Endometrium (tissue), 2 donors: ENCODE results near the gene MRTFB.

Source experiments
- FAIRE-seq: peaks from 2 replicates; lab custom pipeline; 2012; peaks lifted over from hg19 to GRCh38; lab: Jason Lieb, UNC
- donor health status: control.
- donor health status: control.

The MRTFB gene

DNA sequence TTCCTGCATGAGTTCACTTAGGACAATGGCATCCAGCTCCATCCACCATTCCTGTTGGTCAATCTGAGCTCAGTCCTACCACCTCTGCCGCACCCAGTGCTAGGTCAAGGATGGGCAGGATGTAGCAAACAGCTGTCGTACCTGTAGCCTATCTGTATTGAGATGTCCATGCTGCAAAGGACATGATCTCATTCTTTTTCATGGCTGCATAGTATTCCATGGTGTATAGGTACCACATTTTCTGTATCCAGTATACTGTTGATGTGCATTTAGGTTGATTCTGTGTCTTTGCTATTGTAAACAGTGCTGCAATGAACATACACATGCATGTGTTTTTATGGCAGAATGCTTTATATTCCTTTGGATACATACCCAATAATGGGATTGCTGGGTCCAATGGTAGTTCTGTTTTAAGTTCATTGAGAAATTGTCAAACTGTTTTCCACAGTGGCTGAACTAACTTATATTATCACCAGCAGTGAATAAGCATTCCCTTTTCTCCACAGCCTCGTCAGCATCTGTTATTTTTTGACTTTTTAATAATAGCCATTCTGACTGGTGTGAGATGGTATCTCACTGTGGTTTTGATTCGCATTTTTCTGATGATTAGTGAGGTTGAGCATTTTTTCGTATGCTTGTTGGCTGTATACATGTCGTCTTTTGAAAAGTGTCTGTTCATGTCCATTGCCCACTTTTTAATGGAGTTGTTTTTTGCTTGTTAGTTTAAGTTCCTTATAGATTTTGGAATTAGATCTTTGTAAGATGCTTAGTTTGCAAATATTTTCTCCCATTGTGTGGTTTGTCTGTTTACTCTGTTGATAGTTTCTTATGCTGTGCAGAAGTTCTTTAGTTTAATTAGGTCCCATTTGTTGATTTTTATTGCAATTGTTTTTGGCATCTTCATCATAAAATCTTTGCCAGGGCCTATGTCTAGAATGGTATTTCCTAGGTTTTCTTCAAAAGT lies 7.2 kb upstream of the MRTFB start:
- FAIRE-seq: no peak

DNA sequence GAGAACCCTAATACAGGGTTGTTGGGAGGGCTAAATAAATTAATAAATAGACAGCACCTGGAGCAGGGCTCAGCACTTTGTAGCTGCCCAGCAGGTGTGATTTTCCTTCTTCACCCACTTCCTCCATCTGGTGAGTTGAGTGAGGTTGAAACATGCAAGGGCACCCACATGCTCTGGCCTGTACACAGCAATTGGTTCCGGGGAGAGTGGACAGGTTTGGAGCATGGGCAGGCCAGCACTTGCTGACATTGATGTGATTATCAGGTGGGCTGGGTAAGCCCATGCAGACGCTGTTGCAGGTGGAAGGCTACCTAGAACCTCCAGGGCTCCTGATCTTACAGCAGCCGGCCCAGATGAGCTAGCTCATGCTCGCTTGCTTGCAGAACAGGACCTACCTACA lies 1.3 kb upstream of the MRTFB start:
- FAIRE-seq: no peak

DNA sequence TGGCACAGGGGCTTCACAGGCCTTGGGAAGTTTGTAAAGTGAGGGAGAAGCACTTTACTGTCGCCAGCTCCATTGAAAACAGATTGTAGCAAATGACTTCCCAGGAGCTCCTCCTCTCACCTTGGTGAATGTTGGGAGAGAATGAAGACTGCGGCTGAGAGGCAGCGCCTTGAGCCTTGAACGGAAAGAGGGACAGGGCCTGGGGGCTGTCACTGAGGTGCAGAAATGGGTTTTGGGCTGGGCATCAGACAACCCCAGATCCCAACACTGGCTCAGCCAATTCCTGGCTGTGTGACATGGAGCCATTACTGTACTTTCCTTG lies 603 bp upstream of the MRTFB start:
- no peak for FAIRE-seq

DNA sequence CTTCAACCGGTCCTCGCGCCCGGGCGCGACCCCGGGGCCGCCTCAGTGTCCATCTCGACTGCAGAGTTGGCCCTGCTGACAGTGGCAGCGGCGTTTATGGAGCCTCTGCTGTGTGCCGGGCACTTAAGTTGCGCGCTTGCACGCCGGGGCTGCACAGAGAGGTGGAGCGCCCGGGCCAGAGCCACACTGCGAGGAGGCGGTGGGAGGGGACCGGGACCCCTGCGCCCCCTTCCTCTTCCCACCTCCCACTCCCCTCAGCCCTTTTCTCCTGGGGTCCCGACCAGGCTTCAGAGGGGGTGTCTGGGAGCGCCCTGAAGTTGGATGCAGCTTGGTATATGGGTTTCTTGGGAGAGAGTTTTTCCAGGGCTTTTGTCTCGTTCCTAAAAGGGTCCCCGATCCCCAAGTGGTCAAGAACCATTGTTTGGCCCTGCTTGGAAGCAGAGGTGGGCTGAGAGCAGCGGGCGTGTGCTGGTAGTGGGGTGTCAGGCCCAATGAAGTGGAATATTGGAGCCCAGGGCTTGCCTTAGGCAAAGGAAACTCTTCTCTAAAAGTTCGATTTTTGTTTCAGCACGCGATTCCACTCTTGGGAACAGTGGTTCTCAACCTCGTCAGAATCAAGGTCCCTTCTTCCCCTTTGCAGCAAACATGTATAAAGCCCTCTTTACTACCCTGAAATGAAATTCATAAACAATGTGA lies 605 bp downstream of the MRTFB start:
- FAIRE-seq: no peak

DNA sequence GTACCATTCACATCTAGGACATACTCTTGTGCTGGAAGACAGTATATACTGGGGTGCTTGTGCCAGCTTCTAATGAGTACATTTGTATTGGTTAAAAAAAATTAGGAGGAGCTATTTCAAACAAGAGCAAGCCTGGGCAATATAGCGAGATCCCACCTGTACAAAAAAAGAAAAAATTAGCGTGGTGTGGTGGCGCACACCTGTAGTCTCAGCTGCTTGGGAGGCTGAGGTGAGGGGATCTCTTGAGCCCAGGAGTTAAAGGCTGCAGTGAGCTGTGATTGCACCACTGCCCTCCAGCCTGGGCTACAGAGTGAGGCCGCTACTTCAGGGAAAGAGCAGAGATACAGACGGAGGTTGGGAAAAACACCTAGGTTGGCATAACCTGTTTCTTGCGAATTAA lies 1.2 kb downstream of the MRTFB start:
- FAIRE-seq: no peak

DNA sequence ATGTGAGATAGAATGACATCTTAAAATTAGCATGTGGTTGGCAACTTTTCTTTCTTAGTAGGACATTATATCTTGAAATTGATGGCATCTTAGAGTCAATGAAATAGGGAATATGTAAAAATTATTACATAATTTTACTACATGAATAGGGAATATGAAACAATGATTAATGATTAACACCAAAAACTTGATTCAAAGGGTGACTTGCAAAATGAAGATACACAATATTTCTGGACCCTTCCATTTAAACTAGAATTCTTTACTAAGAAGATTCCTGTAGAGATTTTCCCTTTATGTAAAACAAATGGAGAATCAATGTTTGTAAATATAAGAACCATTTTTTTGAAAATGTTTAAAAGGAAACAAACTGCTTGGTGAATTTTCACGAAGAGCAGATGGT lies 3.4 kb downstream of the MRTFB start:
- FAIRE-seq: no peak

DNA sequence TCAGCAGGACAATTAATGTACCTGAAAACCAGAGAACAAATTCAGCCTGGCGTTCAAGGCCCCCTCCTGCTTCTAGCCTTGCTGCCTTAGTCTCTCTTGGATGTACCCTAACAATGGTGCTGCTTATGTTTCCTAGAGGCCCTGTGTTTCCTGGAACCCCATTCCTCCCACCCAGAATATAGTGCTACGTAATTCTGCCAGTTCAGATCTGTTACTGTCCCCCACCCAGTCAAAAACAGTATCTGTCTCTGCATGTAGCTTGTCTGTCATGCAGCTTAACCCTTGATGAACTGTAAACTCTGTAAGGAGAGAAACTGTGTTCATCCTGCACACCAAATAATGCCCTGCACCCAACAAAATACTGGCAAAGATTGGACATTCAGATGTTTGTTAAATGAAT lies 6.8 kb downstream of the MRTFB start:
- no peak for FAIRE-seq

DNA sequence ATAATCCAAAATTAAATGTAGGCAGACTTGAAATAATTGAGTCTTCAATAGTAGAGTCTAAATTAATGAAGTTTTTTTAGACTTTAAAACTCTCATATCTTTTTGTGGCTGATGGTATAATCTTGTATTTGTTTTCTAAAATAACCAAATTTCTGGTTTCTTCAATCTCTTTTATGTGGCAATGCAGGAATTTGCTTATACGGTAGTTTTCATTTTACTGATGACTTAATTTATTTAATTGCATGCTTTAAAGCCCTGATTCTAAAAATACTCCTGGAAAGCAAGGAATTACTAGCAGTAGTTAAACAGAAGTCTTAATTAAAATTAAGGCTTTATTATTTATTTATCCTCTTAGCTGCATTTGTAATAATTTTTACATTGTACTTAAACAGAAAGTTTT lies 15.4 kb downstream of the MRTFB start:
- FAIRE-seq: peak; percentile 82

DNA sequence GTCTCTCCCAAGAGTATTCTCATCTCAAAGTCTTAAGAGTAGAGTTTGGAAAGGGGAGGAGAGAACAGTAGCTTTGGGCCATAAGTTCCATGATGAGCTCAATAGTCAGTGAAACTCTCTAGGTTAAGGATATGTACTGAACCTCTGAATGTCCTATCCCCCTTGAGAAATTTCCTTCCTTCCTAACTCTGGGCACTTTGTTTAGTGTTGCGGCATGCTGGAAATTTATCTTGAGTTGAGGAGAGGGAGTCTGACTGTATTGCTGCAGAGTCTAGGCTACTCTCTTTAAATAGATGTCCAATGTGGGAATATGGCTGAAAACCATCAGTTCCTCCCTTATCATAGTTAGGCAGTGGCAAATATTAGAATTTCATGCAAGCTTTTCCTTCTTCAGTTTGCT lies 16.1 kb downstream of the MRTFB start:
- no peak for FAIRE-seq

DNA sequence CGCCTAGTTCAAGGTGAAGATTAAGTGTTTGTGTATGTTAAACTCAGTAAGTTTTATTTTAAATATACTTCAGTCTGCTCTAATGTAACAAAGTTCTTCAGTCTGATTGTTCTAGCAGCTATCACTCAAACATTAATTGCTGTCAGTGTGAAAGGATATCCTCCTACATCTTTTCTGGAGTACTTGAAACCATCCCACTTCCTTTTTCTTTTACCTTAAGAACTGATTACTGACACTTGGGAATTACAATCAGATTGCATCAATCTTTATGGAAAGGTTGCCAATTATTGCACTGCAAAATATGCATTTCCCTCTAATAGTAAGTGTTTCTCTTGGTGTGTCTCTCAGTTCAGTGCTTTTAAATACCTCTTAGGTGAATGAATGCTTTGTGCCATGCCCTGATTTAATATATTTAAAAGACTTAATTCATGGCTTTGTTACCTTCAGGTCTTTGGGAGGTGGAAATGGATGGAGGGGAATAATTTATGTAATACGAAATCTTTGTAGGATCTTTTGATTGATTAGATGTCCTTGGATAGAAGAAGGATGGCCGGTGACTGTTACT lies 16.6 kb downstream of the MRTFB start:
- FAIRE-seq: no peak

DNA sequence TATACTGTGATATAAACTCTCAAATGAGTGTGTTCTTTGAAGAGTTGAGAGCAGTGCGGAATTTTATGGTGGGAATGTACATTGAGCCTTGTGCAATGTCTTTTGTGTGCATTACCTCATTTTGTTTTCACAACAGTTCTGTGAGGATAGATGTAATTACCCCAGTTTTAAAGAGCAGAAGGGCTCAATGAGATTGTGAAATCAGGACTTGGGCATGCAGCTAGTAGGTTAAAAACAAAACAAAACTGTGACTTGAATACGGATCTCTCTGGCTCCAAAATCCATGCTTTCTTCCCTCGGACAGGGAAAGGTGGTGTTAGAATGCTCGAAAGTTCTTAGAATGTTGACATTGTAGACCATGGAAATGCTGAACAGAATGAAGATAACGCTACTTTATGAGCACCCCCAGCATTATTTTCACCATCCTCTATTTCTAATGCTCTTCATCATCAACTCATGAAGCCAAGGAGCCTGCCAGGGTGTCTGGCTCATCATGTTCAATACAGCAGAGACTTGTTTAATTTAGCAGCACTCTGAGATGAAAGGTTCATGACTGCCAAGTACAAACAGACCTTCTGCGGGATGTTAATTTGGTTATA lies 17.1 kb downstream of the MRTFB start:
- FAIRE-seq: no peak

DNA sequence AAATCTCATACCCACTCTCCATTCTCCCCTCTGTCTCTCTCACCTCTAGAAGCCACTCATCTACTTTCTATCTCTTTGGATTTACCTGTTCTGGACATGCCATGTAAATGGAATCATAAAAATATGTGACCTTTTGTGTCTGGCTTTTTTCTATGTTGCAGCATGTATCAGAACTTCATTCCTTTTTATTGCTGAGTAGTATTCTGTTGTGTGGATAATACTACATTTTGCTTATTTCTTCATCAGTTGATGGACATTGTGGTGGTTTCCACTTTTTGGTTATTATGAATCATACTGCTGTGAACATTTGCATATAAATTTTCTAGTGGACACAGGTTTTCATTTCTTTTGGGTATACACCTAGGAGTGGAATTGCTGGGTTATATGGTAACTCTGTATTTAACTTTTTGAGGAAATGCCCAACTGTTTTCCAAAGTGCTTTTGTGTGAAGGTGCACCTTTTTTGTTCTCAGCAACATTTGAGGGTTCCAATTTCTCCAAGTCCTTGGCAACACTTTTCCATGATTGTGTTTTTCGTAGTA lies 18.2 kb downstream of the MRTFB start:
- no peak for FAIRE-seq

DNA sequence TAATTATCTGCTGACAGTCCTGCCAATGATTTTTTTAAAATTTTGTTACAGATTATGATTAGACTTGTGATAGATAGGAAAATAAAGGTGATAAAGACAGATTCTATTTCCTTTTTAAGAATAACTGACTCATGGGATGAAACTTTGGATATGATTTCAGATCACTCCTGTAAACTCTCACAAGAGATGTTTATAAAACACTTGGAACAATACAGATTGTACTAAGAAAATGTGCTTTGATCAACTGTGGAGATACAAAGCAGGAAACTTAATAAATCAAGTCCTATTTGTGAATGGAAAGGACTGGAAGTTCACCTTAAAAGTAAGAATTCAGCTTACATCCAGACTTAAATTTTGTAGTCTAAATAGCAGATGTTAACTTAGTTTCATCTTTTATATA lies 21.4 kb downstream of the MRTFB start:
- peak; percentile 15 for FAIRE-seq

DNA sequence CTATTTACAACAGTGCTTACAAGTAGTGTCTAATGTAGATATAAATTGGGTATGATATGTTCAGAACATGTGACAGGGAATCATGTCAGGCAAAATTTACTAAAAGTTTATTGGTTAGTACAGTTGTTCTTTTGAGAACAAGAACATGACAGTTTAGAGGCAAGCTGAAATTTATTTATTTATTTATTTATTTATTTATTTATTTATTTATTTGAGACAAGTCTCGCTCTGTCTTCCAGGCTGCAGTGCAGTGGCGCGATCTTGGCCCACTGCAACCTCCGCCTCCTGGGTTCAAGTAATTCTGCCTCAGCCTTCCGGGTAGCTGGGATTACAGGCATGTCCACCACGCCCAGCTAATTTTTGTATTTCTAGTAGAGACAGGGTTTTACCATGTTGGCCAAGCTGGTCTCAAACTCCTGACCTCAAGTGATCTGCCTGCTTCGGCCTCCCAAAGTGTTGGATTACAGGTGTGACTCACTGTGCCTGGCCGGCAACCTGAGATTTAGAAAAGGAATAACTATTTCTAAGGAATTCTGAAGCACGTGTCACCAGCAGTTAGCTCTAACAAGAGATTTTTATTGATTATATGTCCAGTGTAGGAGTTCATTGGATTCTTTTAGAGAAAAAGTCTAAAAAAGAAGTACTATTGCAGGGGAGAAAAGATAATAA lies 24.9 kb downstream of the MRTFB start:
- no peak for FAIRE-seq

DNA sequence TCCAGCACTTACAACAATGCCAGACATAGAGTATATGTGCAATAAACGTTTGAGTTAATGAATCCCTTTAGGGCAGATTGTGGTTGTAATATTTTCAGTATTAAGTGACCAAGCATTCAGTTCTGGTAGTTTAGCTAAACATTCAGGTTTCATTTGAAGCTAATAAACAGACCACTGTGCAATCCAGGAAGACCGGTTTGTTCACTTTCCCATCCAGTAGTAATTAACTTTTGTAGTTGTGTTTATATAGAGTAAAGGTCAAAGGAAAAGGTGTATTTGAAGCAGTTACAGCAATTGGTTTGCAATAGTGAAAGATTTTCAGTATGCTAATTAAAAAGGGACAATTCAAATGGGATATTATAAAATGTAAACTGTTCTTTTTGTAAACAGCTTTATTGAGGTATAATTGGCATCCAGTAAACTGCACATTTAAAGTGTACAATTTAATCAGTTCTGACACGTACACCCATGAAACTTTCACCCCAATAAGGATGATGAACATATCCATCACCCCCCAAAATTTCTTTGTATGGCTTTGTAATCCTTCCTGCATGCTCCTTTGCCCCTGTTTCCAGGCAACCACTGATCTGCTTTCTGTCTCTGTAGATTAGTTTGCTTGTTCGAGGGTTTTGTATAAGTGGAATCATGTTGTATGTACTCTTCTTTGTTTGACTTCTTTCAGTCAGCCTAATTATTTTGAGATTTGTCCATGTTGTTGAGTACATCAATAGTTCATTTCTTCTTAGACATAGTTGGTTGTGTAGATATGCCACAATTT lies 26.3 kb downstream of the MRTFB start:
- peak; percentile 76 for FAIRE-seq

DNA sequence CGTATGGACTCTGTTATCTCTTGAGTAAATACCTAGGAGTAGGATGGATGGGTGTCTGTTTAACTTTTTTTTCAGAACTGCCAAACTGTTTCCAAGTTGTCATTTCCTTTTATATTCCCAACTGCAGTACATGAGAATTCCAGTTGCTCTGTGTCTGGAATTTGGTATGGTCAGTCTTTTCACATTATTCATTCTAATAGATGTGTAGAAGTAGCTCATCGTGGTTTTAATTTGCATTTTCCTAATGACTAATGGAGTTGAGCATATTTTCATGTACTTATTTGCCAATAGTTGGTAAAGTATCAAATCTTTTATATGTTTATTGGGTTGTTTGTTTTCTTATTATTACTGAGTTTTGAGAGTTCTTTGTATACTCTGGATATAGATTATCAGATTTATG lies 27.0 kb downstream of the MRTFB start:
- FAIRE-seq: no peak

DNA sequence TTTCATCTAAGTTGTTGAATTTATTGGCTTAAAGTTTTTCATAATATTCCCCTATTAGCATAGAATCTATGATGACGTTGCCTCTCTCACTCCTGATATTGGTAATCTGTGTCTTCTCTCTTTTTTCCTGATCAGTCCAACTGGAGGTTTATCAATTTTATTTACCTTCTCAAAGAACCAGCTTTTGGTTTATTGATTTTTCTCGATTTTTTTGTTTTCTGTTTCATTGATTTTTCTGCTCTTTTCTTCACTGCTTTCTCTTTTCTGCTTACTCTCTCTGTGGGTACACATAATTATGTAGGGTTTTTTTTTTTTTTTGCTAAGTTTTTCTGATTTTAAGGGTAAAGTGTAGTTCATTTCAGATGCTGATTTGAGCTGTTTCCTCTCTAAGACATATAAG lies 29.7 kb downstream of the MRTFB start:
- no peak for FAIRE-seq

DNA sequence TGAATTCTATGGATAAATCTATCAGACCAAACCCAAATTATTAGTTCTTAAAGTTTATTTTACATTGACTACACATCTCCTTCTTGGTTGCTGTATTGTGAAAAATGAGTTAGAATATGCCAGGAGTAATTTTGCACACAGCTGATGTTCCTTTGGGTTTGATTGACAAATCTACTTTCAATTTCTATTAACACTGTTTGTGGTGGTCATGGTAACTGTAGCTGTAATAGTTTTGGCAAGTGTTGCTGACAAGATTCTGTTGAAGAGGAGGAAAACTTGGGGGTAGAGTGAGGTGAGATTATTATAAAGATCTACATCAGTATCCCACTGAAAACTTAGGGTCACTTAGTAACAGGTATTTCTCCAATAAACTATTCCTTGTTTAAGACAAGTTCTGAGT lies 30.3 kb downstream of the MRTFB start:
- FAIRE-seq: no peak

DNA sequence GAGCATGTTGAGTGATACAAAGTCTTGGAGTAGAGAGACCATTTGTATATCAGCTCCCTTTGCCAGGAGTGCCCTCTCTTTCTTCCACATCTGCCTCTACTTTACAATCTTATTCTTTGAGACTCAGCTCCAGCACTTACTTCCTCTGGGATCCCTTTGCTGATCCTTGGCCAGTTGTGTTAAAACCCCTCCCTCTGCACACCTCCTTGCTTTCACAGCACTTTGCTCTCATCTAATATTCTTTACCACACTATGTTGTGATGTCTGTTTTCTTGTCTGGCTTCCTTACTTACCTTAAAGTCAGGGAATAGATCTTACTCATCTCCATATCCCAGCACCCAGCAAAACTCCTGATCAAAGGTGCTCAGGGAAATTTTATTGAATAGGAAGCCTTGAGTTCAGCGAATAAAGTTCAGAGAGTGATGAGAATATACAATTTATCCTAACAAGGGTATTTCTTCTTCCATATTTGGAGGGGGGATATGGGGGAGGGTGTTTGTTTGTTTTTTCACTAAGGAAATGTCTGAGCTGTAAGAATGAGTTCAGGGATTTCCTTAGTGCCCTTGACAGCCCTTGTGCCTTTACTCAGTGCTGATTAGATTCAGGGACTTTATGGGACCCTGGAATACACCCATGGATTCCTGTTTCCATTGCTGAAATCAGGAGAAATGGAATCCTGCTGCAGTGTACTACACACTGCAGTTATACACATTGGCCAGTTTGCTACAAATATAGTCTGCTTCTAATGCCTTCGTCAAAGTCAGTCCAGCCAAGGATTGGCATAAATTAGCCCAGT lies 32.0 kb downstream of the MRTFB start:
- no peak for FAIRE-seq

DNA sequence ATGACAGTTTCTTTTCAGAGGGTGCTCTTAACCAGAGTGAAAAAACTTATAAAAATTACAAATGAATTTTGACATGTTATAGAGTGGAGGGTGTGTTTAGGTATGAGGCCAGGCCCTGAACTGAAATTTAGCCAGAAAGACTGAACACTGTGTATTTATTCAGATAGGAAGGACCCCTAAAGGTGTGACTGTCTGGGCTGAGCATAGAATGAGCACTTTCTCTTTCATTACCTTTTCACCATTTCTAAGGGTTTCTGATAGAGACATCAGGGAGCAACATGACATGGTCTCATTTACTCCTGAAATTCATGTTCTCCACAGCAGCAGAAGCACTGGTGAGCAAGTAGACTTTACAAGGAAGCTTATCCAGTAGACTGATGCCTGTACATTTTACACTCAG lies 32.9 kb downstream of the MRTFB start:
- FAIRE-seq: no peak
